Erythroblast (primary cell): Measurements from ENCODE around the gene HTR6.

Source experiments
- GATA1 ChIP-seq: IDR thresholded peaks from 2 replicates; pipeline ENCODE4 v1.6.1; 2011; ENCODE audit warnings: low read depth, mild to moderate bottlenecking, control low read depth, low read length, moderate library complexity
- POLR2A ChIP-seq: IDR thresholded peaks from 2 replicates; pipeline ENCODE4 v1.6.1; 2011; ENCODE audit warnings: mild to moderate bottlenecking, low read length

DNA sequence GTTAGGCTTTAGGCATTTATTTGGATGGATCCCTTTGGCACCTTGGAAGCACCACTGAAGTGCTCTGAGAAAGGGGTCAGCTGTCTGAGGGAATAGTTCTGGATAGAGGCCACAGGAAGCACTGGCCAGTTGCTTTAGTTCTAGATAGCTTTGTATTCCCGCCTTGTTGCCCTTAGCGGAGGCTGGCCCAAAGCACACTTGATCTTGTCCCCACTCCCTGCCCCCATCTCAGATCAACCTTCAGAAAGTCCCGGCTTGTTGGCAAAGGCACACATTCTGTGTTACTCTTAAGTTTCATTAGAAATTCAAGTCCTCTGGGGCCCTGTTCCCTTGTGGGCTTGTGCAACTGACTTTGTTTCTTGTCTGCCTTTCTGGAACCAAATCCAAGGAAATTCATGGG is 35.8 kb upstream of the HTR6 start:
- TF ChIP-seq GATA1: no peak
- no peak for TF ChIP-seq POLR2A
